H54 (cell line): ENCODE measurements around the gene CRYBA2.

Experiments
- DNase-seq: peaks from one replicate; pipeline ENCODE4 v3.0.0; 2011; ENCODE audit warnings: low spot score, mixed read lengths; ENCODE audit not compliant: insufficient read length
- FAIRE-seq: peaks from 3 replicates; lab custom pipeline; 2011; peaks lifted over from hg19 to GRCh38; lab: Jason Lieb, UNC
- POLR2A ChIP-seq: IDR thresholded peaks from 2 replicates; pipeline ENCODE4 v1.6.1; 2011; ENCODE audit warnings: low read depth, mild to moderate bottlenecking, low read length

The CRYBA2 gene

DNA sequence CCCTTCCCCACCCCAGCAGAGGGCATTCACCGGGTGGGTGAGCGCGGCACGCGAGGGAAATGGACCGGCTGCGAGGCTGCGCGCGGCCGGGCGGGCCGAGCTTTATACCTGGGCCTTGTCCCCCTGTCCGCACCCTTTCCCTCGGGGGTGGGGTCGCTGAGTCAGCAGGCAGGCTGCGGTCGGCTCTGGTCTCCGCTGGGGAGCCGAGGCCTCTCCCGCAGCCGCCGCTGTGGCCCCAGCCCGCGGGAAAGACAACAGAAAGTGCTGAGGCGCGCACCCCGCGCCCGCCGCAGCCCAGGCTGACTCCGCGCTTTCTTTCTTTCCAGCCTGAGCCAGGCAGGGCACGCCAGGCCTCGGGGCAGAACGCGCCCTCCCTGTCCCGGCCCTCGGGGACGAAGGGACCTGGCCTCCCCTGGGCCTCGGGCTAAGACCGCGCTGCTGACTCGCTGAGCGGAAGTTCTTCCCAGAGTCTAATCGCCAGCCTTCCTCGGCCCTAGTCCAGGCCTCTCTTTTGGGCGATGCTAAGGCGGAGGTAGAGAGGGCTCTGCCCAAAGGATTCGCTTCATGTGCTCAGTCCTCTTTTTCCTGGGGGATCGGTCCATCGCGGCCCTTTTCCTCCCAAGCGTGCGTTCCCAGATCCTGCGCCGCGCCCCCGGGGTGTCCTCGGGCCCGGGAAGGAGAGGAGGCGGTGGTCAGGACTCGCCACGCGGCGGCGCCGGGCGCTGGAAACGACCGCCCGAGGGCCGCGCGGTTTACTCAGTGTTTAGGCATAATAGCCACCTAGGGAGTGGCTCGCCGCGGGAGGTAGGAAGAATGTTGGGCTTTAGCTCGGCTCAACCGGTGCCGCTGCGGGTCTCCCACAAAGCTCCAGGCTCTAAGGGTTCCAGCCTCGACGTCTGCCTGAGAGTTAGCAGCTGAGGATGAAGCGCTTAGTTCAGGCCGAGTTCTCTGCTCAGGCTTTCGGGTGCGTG, at the start of gene CRYBA2:
TSS of gene CRYBA2 (minus strand) at position 78 of the 971 bp plus-strand sequence. CDS start 246 bp downstream, outside the sequence.
- TF ChIP-seq POLR2A: no peak
- DNase-seq (no peak), FAIRE-seq (no peak)

- FAIRE-seq: no peak
- TF ChIP-seq POLR2A: no peak
- DNase-seq: no peak
Observed at GRCh38 chr2:219042750-219043149, 49.5 kb upstream of the CRYBA2 start.

DNA sequence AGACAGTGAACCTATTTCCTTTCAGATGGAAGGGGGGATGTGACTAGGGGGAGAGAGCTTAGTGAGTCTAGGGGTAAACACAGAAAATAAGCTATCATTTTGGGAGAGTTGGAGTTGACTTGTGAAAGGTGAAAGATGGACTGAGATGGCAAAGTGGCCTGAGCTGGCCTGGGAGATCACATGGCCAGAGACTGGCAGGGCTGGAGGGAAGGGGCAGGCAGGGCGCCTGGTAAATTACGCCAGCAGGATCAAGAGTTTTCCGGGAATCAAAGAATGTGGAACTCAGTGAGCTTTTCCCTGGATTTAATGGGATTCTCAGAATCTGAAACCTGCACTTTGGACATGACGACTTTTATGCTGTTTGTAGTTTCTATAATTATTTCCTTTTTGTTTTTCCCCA, 48.9 kb upstream of the CRYBA2 start:
- DNase-seq (no peak), FAIRE-seq (no peak)
- TF ChIP-seq POLR2A: no peak

- FAIRE-seq: no peak
- no peak for DNase-seq
- no peak for TF ChIP-seq POLR2A
Observed at GRCh38 chr2:219041252-219041651, 48.0 kb upstream of the CRYBA2 start, which contains the start of gene CFAP65. Gene CFAP65, minus strand, starts transcription at chr2:219041516. Its CDS starts 2,468 bp downstream, at chr2:219039048.

GRCh38 chr2:219038600-219038999, 45.4 kb upstream of the CRYBA2 start:
- FAIRE-seq (no peak), DNase-seq (no peak)
- no peak for TF ChIP-seq POLR2A

GRCh38 chr2:219037783-219038499, 44.7 kb upstream of the CRYBA2 start:
- no peak for DNase-seq
- no peak for FAIRE-seq
- TF ChIP-seq POLR2A: no peak

GRCh38 chr2:219035942-219036341, 42.7 kb upstream of the CRYBA2 start:
- TF ChIP-seq POLR2A: no peak
- DNase-seq: no peak
- FAIRE-seq: no peak

DNA sequence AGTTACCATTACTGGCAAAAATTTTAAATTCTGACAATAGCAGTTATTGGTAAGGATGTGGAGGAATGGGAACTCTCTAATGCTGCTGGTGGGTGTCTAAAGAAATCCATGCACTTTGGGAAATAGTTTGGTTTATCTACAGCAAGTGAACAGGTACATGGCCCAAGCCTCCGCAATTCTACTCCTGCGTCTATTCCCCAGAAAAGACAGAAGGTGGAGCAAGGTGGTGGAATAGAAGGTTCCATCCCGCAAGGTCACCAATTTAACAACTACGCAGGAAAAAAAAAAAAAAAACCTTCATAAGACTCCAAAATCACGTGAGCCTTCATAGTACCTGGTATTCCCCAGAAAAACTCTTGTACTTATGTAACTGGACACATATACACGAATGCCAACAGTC, 41.6 kb upstream of the CRYBA2 start:
- DNase-seq (no peak), FAIRE-seq (no peak)
- no peak for TF ChIP-seq POLR2A

DNA sequence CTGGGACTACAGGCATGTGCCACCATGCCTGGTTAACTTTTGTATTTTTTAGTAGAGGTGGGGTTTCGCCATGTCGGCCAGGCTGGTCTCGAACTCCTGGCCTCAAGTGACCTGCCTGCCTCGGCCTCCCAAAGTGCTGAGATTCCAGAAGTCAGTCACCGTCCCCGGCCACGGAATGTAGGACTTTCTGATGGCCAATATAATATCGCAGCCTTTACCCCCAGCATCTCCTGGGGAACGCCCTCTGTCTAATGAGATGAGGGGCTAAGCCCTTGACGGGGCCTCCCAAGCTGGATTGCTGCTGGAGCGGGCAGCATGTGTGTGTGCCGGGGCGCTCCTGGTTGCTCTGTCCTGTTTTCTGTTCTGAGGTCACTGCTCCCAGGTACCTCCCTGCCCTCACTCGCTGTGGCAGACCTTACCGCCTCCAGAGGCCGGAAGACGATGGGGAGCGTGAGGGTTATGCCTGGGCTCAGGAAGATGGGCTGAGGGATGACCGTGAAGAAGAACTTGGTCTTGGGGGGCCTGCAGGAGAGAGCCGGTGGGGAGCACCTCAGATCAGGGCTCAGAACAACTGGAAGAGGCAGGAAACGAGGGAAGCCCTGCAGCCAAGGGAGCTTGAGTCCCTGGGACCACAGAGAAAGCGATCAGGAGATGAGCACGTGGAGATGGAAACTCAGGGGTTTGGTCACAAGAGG, 39.0 kb upstream of the CRYBA2 start:
- no peak for FAIRE-seq

DNA sequence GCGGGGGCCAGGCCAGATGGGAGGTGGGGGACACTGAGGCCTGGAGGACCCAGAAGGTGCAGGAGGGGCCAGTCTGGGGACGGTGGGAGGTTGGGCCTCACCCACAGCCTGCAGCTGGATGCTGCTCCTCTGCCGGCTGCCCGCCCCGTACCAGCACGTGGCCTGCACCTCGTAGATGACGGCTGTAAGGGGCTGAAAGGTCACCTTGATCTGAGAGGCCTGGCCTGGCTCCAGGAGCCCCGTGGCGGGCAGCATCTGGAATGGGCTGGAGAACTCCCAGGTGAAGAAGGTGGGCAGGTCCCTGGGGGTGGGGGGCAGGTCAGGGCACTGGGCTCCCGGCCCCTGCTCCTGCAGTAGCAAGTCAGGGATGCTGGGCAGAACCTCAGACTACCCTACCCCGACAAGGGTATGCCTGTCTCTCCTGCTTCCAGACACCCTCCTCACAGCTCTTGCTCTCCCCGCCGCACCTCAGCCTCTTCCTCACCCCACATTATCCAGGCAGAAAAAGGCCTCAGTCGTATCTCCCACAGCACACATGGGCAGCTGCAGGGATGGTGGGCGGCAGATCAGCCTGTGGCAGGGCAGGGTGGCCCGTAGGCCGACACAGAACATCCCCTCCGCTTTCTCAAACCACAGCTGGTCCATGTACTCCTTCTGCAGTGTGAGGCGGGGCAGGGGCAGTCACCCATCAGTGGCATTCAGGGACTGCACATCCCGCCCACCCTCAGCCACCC, 38.0 kb upstream of the CRYBA2 start:
- FAIRE-seq (no peak), DNase-seq (no peak)
- TF ChIP-seq POLR2A: no peak

More for the DNA sequence above, 39.0 kb upstream of the CRYBA2 start:
- no peak for DNase-seq
- TF ChIP-seq POLR2A: no peak

GRCh38 chr2:219030177-219030940, 37.1 kb upstream of the CRYBA2 start:
- TF ChIP-seq POLR2A: no peak
- DNase-seq: no peak
- FAIRE-seq: no peak

DNA sequence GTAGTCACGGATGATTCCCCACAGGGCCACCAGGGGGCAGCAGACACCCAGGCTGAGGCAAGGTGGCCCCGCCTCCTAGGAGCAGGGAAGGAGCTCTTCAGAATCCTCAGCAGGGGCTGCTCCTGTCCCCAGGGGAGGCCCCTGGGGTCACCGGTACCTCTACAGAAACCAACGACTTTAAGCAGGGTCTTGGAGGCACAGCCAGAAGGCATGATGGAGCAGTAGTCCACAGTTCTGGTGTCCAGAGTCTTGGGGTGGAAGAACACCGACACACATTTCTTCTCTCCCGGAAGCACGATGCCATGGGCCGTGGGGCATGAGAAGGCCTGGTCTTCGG, 36.6 kb upstream of the CRYBA2 start:
- FAIRE-seq: peak; percentile 64
- no peak for TF ChIP-seq POLR2A
- DNase-seq: peak; percentile 84
